Coronary artery (tissue), 2 donors: ENCODE results near the gene ATF6.
"Not testable (repeated sequence)": the region's sequence is repeated elsewhere in the genome, so short reads cannot be mapped to it uniquely, and the experiment has no call there.

ENCODE experiments used
- DNase-seq: peaks from one replicate; pipeline ENCODE4 v3.0.0-alpha.2; 2017; ENCODE audit warnings: low spot score
- H3K27ac ChIP-seq, 2 donors: fragments of 200-600 bp; sonication (generic); one replicate each; pipeline ENCODE4 v1.5.1; 2016 to 2019
- H3K4me3 ChIP-seq: fragments of 200-600 bp; sonication (generic); 2 replicates; pipeline ENCODE4 v1.5.1; 2016; ENCODE audit warnings: mild to moderate bottlenecking, moderate library complexity
- TF ChIP-seq, protein P1 (sequence below): fragments of 200-600 bp; sonication (generic); IDR thresholded peaks from one replicate; pipeline ENCODE4 v1.5.1; 2019; ENCODE audit warnings: antibody characterized with exemption

The ATF6 gene

GRCh38 chr1:161721738-161722343 lies 44.3 kb upstream of the ATF6 start:
- TF ChIP-seq, protein P1, sequence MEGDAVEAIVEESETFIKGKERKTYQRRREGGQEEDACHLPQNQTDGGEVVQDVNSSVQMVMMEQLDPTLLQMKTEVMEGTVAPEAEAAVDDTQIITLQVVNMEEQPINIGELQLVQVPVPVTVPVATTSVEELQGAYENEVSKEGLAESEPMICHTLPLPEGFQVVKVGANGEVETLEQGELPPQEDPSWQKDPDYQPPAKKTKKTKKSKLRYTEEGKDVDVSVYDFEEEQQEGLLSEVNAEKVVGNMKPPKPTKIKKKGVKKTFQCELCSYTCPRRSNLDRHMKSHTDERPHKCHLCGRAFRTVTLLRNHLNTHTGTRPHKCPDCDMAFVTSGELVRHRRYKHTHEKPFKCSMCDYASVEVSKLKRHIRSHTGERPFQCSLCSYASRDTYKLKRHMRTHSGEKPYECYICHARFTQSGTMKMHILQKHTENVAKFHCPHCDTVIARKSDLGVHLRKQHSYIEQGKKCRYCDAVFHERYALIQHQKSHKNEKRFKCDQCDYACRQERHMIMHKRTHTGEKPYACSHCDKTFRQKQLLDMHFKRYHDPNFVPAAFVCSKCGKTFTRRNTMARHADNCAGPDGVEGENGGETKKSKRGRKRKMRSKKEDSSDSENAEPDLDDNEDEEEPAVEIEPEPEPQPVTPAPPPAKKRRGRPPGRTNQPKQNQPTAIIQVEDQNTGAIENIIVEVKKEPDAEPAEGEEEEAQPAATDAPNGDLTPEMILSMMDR: no peak
- DNase-seq: no peak

DNA sequence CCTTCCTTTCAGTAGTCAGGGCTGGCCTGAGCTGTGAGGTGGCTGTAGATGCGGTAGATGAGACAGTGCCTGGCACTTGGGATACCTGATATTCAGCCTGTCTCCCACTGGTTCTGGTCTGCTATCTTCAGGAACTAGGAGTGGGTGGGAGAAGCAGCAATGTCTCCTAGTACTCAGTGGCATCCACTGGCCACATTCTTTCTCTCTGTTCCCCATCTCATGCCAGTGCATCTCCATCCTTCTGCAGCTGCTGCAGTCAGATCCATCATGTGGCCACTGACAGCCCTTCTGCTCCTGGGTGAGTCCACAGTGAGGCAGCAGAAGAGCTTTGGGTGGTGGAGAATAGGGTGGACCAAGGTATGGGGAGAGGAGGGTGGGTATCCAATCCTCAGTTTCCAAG lies 43.7 kb upstream of the ATF6 start:
- DNase-seq: no peak
- Histone ChIP-seq H3K4me3 (no peak overlapping the region), H3K27ac (no peak overlapping the region)
- TF ChIP-seq, protein P1: no peak

More at GRCh38 chr1:161721738-161722343, 44.3 kb upstream of the ATF6 start:
- no peak overlapping the region for H3K27ac ChIP-seq
- no peak overlapping the region for H3K4me3 ChIP-seq

GRCh38 chr1:161723459-161724141 lies 42.5 kb upstream of the ATF6 start:
- Histone ChIP-seq H3K4me3 (no peak overlapping the region), H3K27ac (no peak overlapping the region)
- no peak for DNase-seq
- TF ChIP-seq, protein P1: no peak

DNA sequence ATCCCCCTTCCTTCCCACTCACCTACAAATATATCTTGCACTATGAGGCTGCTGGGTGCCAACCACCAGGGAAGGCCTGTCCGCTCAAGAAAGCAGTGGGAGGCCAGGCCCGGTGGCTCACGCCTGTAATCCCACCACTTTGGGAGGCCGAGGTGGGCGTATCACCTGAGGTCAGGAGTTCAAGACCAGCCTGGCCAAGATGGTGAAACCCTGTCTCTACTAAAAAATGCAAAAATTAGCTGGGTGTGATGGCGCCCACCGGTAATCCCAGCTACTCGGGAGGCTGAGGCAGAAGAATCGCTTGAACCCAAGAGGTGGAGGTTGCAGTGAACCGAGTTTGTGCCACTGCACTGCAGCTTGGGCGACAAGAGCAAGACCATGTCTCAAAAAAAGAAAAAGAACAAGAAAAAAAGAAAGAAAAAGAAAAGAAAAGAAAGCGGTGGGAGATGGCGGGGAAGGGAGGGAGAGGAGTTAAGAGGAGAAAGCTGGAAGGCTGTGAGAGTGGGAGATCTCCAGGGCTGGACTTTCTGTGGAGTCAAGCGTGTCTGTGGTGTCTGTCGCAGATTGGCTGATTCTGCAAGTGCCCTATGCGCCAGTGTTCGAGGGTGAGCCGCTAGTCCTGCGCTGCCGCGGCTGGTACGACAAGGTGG lies 40.7 kb upstream of the ATF6 start:
- Histone ChIP-seq H3K27ac (peak overlapping the region in 1 of 2 donors; percentile 89), H3K4me3 (peak overlapping the region; percentile 95)
- DNase-seq: not testable (repeated sequence)

GRCh38 chr1:161725908-161726472 lies 40.1 kb upstream of the ATF6 start:
- TF ChIP-seq, protein P1: no peak
- Histone ChIP-seq H3K27ac (peak overlapping the region in 1 of 2 donors; percentile 89), H3K4me3 (peak overlapping the region; percentile 95)
- DNase-seq: no peak

- Histone ChIP-seq H3K27ac (peak overlapping the region; percentile 49 to 89), H3K4me3 (peak overlapping the region; percentile 95)
- TF ChIP-seq, protein P1: no peak
- peak; percentile 88 for DNase-seq
These were observed 39.5 kb upstream of the ATF6 start for GRCh38 chr1:161726473-161727255.
